CD4-positive, alpha-beta T cell (primary cell): ENCODE results near the gene C9orf72. TPM values are rescaled to one million over a fixed set of nuclear protein-coding genes. Genes with fewer than 3 reads are reported as not detected.

Source experiments
- ATAC-seq: fragments of 200-7000 bp; cut with Tn5 transposase; one replicate; pipeline ENCODE4 v1.10.0; 2022; ENCODE audit warnings: mild to moderate bottlenecking; ENCODE audit not compliant: poor library complexity
- CTCF ChIA-PET: fragments of 350-600 bp; sonication (Branson Sonifier 250); formaldehyde crosslinking; loops from one replicate; lab custom pipeline; 2021; ENCODE audit warnings: antibody characterized with exemption, inconsistent platforms; lab: Charles Lee
- POLR2A ChIA-PET: fragments of 350-600 bp; sonication (Branson Sonifier 250); formaldehyde crosslinking; loops from one replicate; lab custom pipeline; 2021; ENCODE audit warnings: antibody characterized with exemption, inconsistent platforms; lab: Charles Lee
- DNase-seq, 14 experiments: peaks; one replicate each; pipeline ENCODE4 v3.0.0-alpha.2; 2013 to 2020; ENCODE audit warnings: mixed read lengths in 2 of 14
- H3K27ac ChIP-seq, 2 donors: one replicate each; pipeline versions ENCODE4 v1.5.1 to v1.7.0; 2013; ENCODE audit warnings: low read length in 2 of 2, low read depth in 1 of 2, mild to moderate bottlenecking in 1 of 2
- H3K27me3 ChIP-seq, 2 experiments: 1 replicate in 1 of 2; 2 replicates in 1 of 2; pipeline versions ENCODE4 v1.6.1 to v1.7.0; 2013; ENCODE audit warnings: low read length in 2 of 2, control low read depth in 1 of 2, mild to moderate bottlenecking in 1 of 2, moderate library complexity in 1 of 2; ENCODE audit not compliant: insufficient read depth in 2 of 2, control insufficient read depth in 1 of 2
- H3K36me3 ChIP-seq: one replicate; pipeline ENCODE4 v1.6.1; 2013; ENCODE audit warnings: low read length, control low read depth; ENCODE audit not compliant: insufficient read depth
- H3K4me1 ChIP-seq: one replicate; pipeline ENCODE4 v1.6.1; 2013; ENCODE audit warnings: low read length, control low read depth; ENCODE audit not compliant: insufficient read depth
- H3K4me3 ChIP-seq: one replicate; pipeline ENCODE4 v1.5.1; 2013; ENCODE audit warnings: mild to moderate bottlenecking, low read length, moderate library complexity
- H3K9me3 ChIP-seq, 2 experiments: 1 replicate in 1 of 2; 2 replicates in 1 of 2; pipeline versions ENCODE4 v1.6.1 to v1.7.0; 2013; ENCODE audit warnings: low read length in 2 of 2, mild to moderate bottlenecking in 2 of 2, control low read depth in 1 of 2, moderate library complexity in 1 of 2; ENCODE audit not compliant: control insufficient read depth in 1 of 2, insufficient read depth in 1 of 2
- H3K27ac Mint-ChIP-seq: one replicate; pipeline ENCODE4 v1.8.0; 2020; ENCODE audit warnings: mixed read lengths
- H3K27me3 Mint-ChIP-seq: one replicate; pipeline ENCODE4 v1.8.0; 2021; ENCODE audit warnings: mixed read lengths
- H3K36me3 Mint-ChIP-seq: one replicate; pipeline ENCODE4 v1.8.0; 2021; ENCODE audit warnings: low read depth, mixed read lengths
- H3K4me1 Mint-ChIP-seq: one replicate; pipeline ENCODE4 v1.8.0; 2021; ENCODE audit warnings: low read depth, mixed read lengths
- H3K4me3 Mint-ChIP-seq: one replicate; pipeline ENCODE4 v1.8.0; 2020; ENCODE audit warnings: mild to moderate bottlenecking, mixed read lengths
- H3K9me3 Mint-ChIP-seq: one replicate; pipeline ENCODE4 v1.8.0; 2020; ENCODE audit warnings: mixed read lengths
- intact Hi-C, 2 experiments: fragments of 100-400 bp; cut with DNase I in 1 of 2; cut with micrococcal nuclease in 1 of 2; formaldehyde crosslinking; loops; one replicate each; pipeline versions ENCODE4 v1.15.1 to v1.9.0; 2023 to 2025; cut with DNase I, micrococcal nuclease
- total RNA-seq, 174 experiments: library from RNA in 2 of 174; stranded (reverse) in 2 of 174; gene quantifications; one replicate each; pipeline ENCODE4 v1.2.3 and lab custom pipeline; 2021 to 2026
- TF ChIP-seq, protein P1 (sequence below): fragments of 200-600 bp; IDR thresholded peaks from one replicate; pipeline ENCODE4 v1.8.0; 2022; ENCODE audit warnings: antibody characterized with exemption, mild to moderate bottlenecking

Gene C9orf72
- total RNA-seq, 2 experiments from 2014 or later, result 36.9 to 39.2 TPM

- ATAC-seq (no peak), DNase-seq (peak in 1 of 14 experiments; percentile 11)
- H3K36me3 ChIP-seq, result peaks cover 27% of the 10 kb centered on the region
- H3K27me3 Mint-ChIP-seq, result no peaks in the 10 kb centered on the region
- no peak overlapping the region for H3K4me3 Mint-ChIP-seq
- POLR2A ChIA-PET, result no interaction called here
- intact Hi-C loops, result loop anchor here (5.0 kb wide), 2 partner anchors 211 to 216 kb away; no protein-coding TSS in a partner anchor
- TF ChIP-seq, protein P1, sequence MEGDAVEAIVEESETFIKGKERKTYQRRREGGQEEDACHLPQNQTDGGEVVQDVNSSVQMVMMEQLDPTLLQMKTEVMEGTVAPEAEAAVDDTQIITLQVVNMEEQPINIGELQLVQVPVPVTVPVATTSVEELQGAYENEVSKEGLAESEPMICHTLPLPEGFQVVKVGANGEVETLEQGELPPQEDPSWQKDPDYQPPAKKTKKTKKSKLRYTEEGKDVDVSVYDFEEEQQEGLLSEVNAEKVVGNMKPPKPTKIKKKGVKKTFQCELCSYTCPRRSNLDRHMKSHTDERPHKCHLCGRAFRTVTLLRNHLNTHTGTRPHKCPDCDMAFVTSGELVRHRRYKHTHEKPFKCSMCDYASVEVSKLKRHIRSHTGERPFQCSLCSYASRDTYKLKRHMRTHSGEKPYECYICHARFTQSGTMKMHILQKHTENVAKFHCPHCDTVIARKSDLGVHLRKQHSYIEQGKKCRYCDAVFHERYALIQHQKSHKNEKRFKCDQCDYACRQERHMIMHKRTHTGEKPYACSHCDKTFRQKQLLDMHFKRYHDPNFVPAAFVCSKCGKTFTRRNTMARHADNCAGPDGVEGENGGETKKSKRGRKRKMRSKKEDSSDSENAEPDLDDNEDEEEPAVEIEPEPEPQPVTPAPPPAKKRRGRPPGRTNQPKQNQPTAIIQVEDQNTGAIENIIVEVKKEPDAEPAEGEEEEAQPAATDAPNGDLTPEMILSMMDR, result peak; percentile 47
- no peak overlapping the region for H3K27ac ChIP-seq
- H3K36me3 Mint-ChIP-seq, result peaks cover 85% of the 10 kb centered on the region
- no peak overlapping the region for H3K27ac Mint-ChIP-seq
- no peak overlapping the region for H3K4me3 ChIP-seq
- no peaks in the 10 kb centered on the region for H3K9me3 Mint-ChIP-seq
- H3K9me3 ChIP-seq, result no peaks in the 10 kb centered on the region
- no peaks in the 10 kb centered on the region for H3K4me1 Mint-ChIP-seq
- CTCF ChIA-PET, result no interaction called here
- no peaks in the 10 kb centered on the region for H3K27me3 ChIP-seq
- H3K4me1 ChIP-seq, result no peaks in the 10 kb centered on the region
Observed at GRCh38 chr9:27548055-27548741, 25.1 kb downstream of the C9orf72 start.

DNA sequence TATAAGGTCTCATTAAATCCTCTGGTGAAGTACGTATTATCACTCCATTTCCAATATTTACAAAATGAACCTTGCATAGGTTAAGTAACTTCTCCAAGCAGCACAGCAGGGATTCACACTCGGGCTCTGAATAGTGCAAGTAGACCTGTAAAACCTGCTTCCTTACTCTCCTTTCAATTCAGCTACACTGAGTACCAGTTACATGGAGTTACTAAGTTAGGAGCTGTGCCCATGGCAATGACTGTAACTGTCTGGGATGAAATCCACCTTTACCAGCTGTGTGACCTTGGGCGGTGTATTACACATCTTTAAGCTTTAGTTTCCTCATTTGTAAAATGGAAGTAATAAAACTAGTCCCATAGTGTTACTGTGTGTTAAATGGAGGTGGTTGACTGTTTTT lies 27.8 kb downstream of the C9orf72 start:
- no peak overlapping the region for H3K27ac ChIP-seq
- POLR2A ChIA-PET, result no interaction called here
- Mint-ChIP-seq H3K4me3 (no peak overlapping the region), H3K27ac (no peak overlapping the region), H3K4me1 (no peaks in the 10 kb centered on the region), H3K9me3 (no peaks in the 10 kb centered on the region), H3K36me3 (peaks cover 76% of the 10 kb centered on the region), H3K27me3 (no peaks in the 10 kb centered on the region)
- H3K4me3 ChIP-seq, result no peak overlapping the region
- H3K4me1 ChIP-seq, result no peaks in the 10 kb centered on the region
- ATAC-seq (no peak), DNase-seq (no peak)
- no peaks in the 10 kb centered on the region for H3K9me3 ChIP-seq
- H3K27me3 ChIP-seq, result no peaks in the 10 kb centered on the region
- intact Hi-C loops, result loop anchor here (5.0 kb wide), 2 partner anchors 208 to 213 kb away; no protein-coding TSS in a partner anchor
- CTCF ChIA-PET, result interaction anchor here (1.2 kb wide), 1 partner anchor 16 kb away, joined by 3 read pairs; the partner anchor contains the start of gene MOB3B
- TF ChIP-seq, protein P1, result no peak
- H3K36me3 ChIP-seq, result peaks cover 15% of the 10 kb centered on the region

- no peaks in the 10 kb centered on the region for H3K9me3 Mint-ChIP-seq
- H3K27me3 ChIP-seq, result no peaks in the 10 kb centered on the region
- H3K4me3 ChIP-seq, result no peak overlapping the region
- H3K9me3 ChIP-seq, result no peaks in the 10 kb centered on the region
- peaks cover 56% of the 10 kb centered on the region for H3K36me3 Mint-ChIP-seq
- H3K4me1 ChIP-seq, result no peaks in the 10 kb centered on the region
- H3K4me3 Mint-ChIP-seq, result no peak overlapping the region
- H3K4me1 Mint-ChIP-seq, result no peaks in the 10 kb centered on the region
- intact Hi-C loops, result no loop called here
- DNase-seq (no peak), ATAC-seq (no peak)
- H3K27ac Mint-ChIP-seq, result no peak overlapping the region
- no peak overlapping the region for H3K27ac ChIP-seq
- no peaks in the 10 kb centered on the region for H3K27me3 Mint-ChIP-seq
- CTCF ChIA-PET, result no interaction called here
- POLR2A ChIA-PET, result interaction anchor here (0.7 kb wide), 1 partner anchor 255 kb away, joined by 3 read pairs; no protein-coding TSS in a partner anchor
- peaks cover 6% of the 10 kb centered on the region for H3K36me3 ChIP-seq
- TF ChIP-seq, protein P1, result no peak
Observed at GRCh38 chr9:27542508-27542907, 30.8 kb downstream of the C9orf72 start.
